SK-N-SH (cell line): Measurements from ENCODE around the gene SLC50A1. TPM values are rescaled to one million over a fixed set of nuclear protein-coding genes. Genes with fewer than 3 reads are reported as not detected.

Experiments used
- CTCF ChIA-PET: fragments of 300-600, 350-600 bp; formaldehyde crosslinking; extraction: SDS; loops from one replicate; lab custom pipeline; 2021; lab: Yijun Ruan, JAX
- POLR2A ChIA-PET: fragments of 350-600 bp; sonication (Branson Sonifier 250); formaldehyde crosslinking; extraction: SDS; loops from one replicate; lab custom pipeline; 2020; ENCODE audit warnings: antibody characterized with exemption, inconsistent platforms; lab: Yijun Ruan, JAX
- DNase-seq: peaks from one replicate; pipeline ENCODE4 v3.0.0; 2012
- H2AFZ ChIP-seq: fragments of 200-600 bp; sonication (generic); 2 replicates; pipeline ENCODE4 v1.8.1; 2016; ENCODE audit warnings: antibody characterized with exemption, mild to moderate bottlenecking, low read depth
- H3F3A ChIP-seq: fragments of 200-600 bp; sonication (generic); replicated peaks from 2 replicates; pipeline ENCODE3; 2016; ENCODE audit warnings: antibody characterized with exemption, mild to moderate bottlenecking; ENCODE audit not compliant: insufficient read depth
- H3K27ac ChIP-seq, 2 experiments: fragments of 200-500 bp in 1 of 2; fragments of 200-600 bp in 1 of 2; sonication (Bioruptor generic) in 1 of 2; sonication (generic), shearing (Covaris generic) in 1 of 2; 2 replicates each; pipeline versions ENCODE4 v1.5.1 to v1.6.1; 2014 to 2016; ENCODE audit warnings: low read depth in 2 of 2, inconsistent platforms in 1 of 2, low read length in 1 of 2, mild to moderate bottlenecking in 1 of 2, mixed read lengths in 1 of 2
- H3K27me3 ChIP-seq: fragments of 200-600 bp; sonication (generic), shearing (Covaris generic); 2 replicates; pipeline ENCODE4 v1.6.1; 2016; ENCODE audit warnings: mixed run types; ENCODE audit not compliant: insufficient read depth
- H3K36me3 ChIP-seq, 2 experiments: fragments of 200-500 bp in 1 of 2; fragments of 200-600 bp in 1 of 2; sonication (Bioruptor generic) in 1 of 2; sonication (generic) in 1 of 2; replicated peaks in 1 of 2; 2 replicates each; pipeline versions ENCODE3 to v1.5.1; 2014 to 2016; ENCODE audit warnings: low read length in 1 of 2, mild to moderate bottlenecking in 1 of 2; ENCODE audit not compliant: insufficient read depth in 2 of 2, control insufficient read depth in 1 of 2
- H3K4me1 ChIP-seq, 2 experiments: fragments of 200-500 bp in 1 of 2; fragments of 200-600 bp in 1 of 2; sonication (Bioruptor generic) in 1 of 2; sonication (generic), shearing (Covaris generic) in 1 of 2; 2 replicates each; pipeline versions ENCODE4 v1.5.1 to v1.6.1; 2014 to 2016; ENCODE audit warnings: low read depth in 1 of 2, low read length in 1 of 2, mixed run types in 1 of 2; ENCODE audit not compliant: insufficient read depth in 2 of 2, control insufficient read depth in 1 of 2
- H3K4me2 ChIP-seq: fragments of 200-600 bp; sonication (generic), shearing (Covaris generic); 2 replicates; pipeline ENCODE4 v1.6.1; 2017; ENCODE audit warnings: mixed run types
- H3K4me3 ChIP-seq, 2 experiments: fragments of 200-500 bp in 1 of 2; fragments of 200-600 bp in 1 of 2; sonication (Bioruptor generic) in 1 of 2; sonication (generic), shearing (Covaris generic) in 1 of 2; 2 replicates each; pipeline versions ENCODE4 v1.5.1 to v1.8.1; 2014 to 2016; ENCODE audit warnings: low read depth in 2 of 2, inconsistent platforms in 1 of 2, low read length in 1 of 2, mild to moderate bottlenecking in 1 of 2, mixed read lengths in 1 of 2, moderate library complexity in 1 of 2
- H3K79me2 ChIP-seq: fragments of 200-600 bp; sonication (generic); 2 replicates; pipeline ENCODE4 v1.8.1; 2017; ENCODE audit warnings: mild to moderate bottlenecking; ENCODE audit not compliant: insufficient read depth
- H3K9ac ChIP-seq: fragments of 200-600 bp; sonication (generic); 2 replicates; pipeline ENCODE4 v1.6.1; 2017; ENCODE audit warnings: mixed run types
- H3K9me2 ChIP-seq: fragments of 200-600 bp; sonication (generic); 2 replicates; pipeline ENCODE4 v1.6.1; 2017; ENCODE audit warnings: mixed run types
- H3K9me3 ChIP-seq: fragments of 200-600 bp; sonication (generic); 2 replicates; pipeline ENCODE4 v1.6.1; 2017; ENCODE audit warnings: mixed run types, mild to moderate bottlenecking, moderate library complexity
- H4K20me1 ChIP-seq: fragments of 200-600 bp; sonication (generic); 2 replicates; pipeline ENCODE4 v1.6.1; 2017; ENCODE audit warnings: mild to moderate bottlenecking, mixed run types; ENCODE audit not compliant: insufficient read depth
- CHD2 ChIP-seq: fragments of 150-350 bp; IDR thresholded peaks from 2 replicates; pipeline ENCODE4 v1.6.1; 2018; ENCODE audit warnings: low read length; ENCODE audit not compliant: partially characterized antibody
- ELF1 ChIP-seq: IDR thresholded peaks from 2 replicates; pipeline ENCODE4 v1.4.0; 2012
- EP300 ChIP-seq, 2 experiments: IDR thresholded peaks; 2 replicates each; pipeline versions ENCODE4 v1.4.0 to v1.6.1; 2012; ENCODE audit warnings: borderline replicate concordance in 1 of 2, low read depth in 1 of 2, low read length in 1 of 2
- EZH2phosphoT487 ChIP-seq: fragments of 200-600 bp; sonication (generic); IDR thresholded peaks from 2 replicates; pipeline ENCODE4 v1.6.1; 2017; ENCODE audit warnings: low read depth, mixed run types, mild to moderate bottlenecking, antibody characterized with exemption, moderate library complexity, borderline replicate concordance
- GABPA ChIP-seq: IDR thresholded peaks from 2 replicates; pipeline ENCODE4 v1.4.0; 2012; ENCODE audit warnings: low read depth, mild to moderate bottlenecking
- JUND ChIP-seq: IDR thresholded peaks from 2 replicates; pipeline ENCODE4 v1.4.0; 2012
- MAX ChIP-seq: IDR thresholded peaks from 2 replicates; pipeline ENCODE4 v1.4.0; 2012; ENCODE audit warnings: low read depth
- MEF2A ChIP-seq: IDR thresholded peaks from 2 replicates; pipeline ENCODE4 v1.4.0; 2012; ENCODE audit warnings: low read depth, borderline replicate concordance
- MXI1 ChIP-seq: IDR thresholded peaks from 2 replicates; pipeline ENCODE4 v1.6.1; 2012; ENCODE audit warnings: mild to moderate bottlenecking, low read depth, low read length, improper control_type of control experiment
- NFIC ChIP-seq: IDR thresholded peaks from 2 replicates; pipeline ENCODE4 v1.4.0; 2012; ENCODE audit warnings: borderline replicate concordance
- NRF1 ChIP-seq: IDR thresholded peaks from 2 replicates; pipeline ENCODE4 v1.6.1; 2012; ENCODE audit warnings: low read depth, mild to moderate bottlenecking, low read length
- POLR2AphosphoS5 ChIP-seq: IDR thresholded peaks from 2 replicates; pipeline ENCODE4 v1.6.1; 2012; ENCODE audit warnings: low read depth, low read length
- RAD21 ChIP-seq: IDR thresholded peaks from 2 replicates; pipeline ENCODE4 v1.6.1; 2012; ENCODE audit warnings: mild to moderate bottlenecking, low read length
- RXRA ChIP-seq: IDR thresholded peaks from 2 replicates; pipeline ENCODE4 v1.4.0; 2012; ENCODE audit warnings: low read depth, mild to moderate bottlenecking, borderline replicate concordance
- SIN3A ChIP-seq: IDR thresholded peaks from 2 replicates; pipeline ENCODE4 v1.6.1; 2012; ENCODE audit warnings: low read depth, mild to moderate bottlenecking, low read length, moderate library complexity, borderline replicate concordance
- SMC3 ChIP-seq: IDR thresholded peaks from 2 replicates; pipeline ENCODE4 v1.6.1; 2012; ENCODE audit warnings: low read depth, low read length, improper control_type of control experiment
- TCF12 ChIP-seq: IDR thresholded peaks from 2 replicates; pipeline ENCODE4 v1.4.0; 2012
- TEAD4 ChIP-seq: IDR thresholded peaks from 2 replicates; pipeline ENCODE4 v1.4.0; 2012; ENCODE audit warnings: mild to moderate bottlenecking, borderline replicate concordance; ENCODE audit not compliant: insufficient read depth
- WGBS: methylation state at CpG from one replicate; pipeline ENCODE4 v1.1.6; 2017; ENCODE audit warnings: low lambda C conversion rate; 5-methylcytosine and 5-hydroxymethylcytosine counted together
- polyA plus RNA-seq, 3 experiments: library from polyadenylated mRNA; depleted of rRNA; stranded (reverse); fragments of >200 nt; gene quantifications; 2 replicates each; pipeline ENCODE4 v1.2.3, GENCODE V29; 2012
- TF ChIP-seq, protein P1 (sequence below): IDR thresholded peaks from 2 replicates; pipeline ENCODE4 v1.6.1; 2012; ENCODE audit warnings: mild to moderate bottlenecking, low read depth, low read length, moderate library complexity
- TF ChIP-seq, protein P2 (sequence below): IDR thresholded peaks from 2 replicates; pipeline ENCODE4; 2012

Gene SLC50A1
- polyA plus RNA-seq, 1 of the 3 experiments (the other 2 are of a cell fraction) = 58.4 TPM

DNA sequence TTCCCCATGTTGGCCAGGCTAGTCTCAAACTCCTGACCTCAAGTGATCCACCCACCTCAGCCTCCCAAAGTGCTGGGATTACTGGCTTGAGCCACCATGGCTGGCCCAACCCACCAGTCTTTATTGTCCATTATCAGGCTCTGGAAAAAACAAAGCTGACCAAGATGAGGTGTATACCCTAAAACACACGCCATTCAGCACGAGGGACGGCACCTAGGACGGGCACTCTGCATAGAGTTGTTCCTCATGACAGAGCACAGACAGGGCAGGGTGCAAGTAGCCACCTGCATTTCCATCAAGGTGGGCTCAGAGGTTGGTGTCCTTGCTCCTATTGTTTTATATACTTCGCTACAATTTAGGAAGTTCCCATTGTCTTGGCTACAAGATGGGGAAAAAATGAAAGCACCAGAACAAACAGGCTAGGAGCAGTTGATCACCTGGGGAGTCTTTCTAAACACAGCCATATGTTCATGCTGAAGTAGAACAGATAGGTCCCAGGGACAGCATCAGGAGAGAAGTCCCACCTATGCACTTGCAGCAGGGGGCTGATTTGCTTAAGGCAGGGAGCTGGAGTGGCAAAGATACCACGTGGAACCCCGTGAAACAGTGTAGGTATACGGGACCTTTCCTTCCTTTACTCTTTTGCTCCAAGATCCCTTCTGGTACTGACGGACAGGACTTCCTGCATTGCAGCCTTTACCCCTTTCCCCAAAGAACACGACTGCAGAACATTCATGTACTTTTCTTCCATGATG lies 33.0 kb downstream of the SLC50A1 start:
- Histone ChIP-seq H3K27ac (no peak overlapping the region), H3F3A (peaks cover 36% of the 10 kb centered on the region), H3K27me3 (no peaks in the 10 kb centered on the region), H3K4me2 (no peak overlapping the region), H3K79me2 (peaks cover 29% of the 10 kb centered on the region), H3K9me2 (no peaks in the 10 kb centered on the region), H2AFZ (no peak overlapping the region), H3K36me3 (peaks cover 16% of the 10 kb centered on the region in 2 experiments), H4K20me1 (no peaks in the 10 kb centered on the region), H3K9ac (no peak overlapping the region), H3K9me3 (no peaks in the 10 kb centered on the region), H3K4me1 (peaks cover 0 to 16% of the 10 kb centered on the region in 2 experiments; a peak in 3 of 4 replicates), H3K4me3 (no peak overlapping the region)
- no peak for DNase-seq
- 91% methylated on average over 9 of the region's 10 CpGs for WGBS
- POLR2A ChIA-PET = interaction anchor here (1.5 to 1.7 kb wide), 2 partner anchors 33 to 77 kb away, joined by 5 to 6 read pairs; partner anchors contain the start of gene SLC50A1
- CTCF ChIA-PET = interaction anchor here (1.0 to 14.8 kb wide), 34 partner anchors 9 to 157 kb away, joined by 3 to 496 read pairs (median 6); partner anchors contain the start of genes ADAM15, DPM3, EFNA1 and SLC50A1
- no peak for TF ChIP-seq CHD2
- no peak for TF ChIP-seq GABPA
- TF ChIP-seq RAD21 = no peak
- TF ChIP-seq, protein P1, sequence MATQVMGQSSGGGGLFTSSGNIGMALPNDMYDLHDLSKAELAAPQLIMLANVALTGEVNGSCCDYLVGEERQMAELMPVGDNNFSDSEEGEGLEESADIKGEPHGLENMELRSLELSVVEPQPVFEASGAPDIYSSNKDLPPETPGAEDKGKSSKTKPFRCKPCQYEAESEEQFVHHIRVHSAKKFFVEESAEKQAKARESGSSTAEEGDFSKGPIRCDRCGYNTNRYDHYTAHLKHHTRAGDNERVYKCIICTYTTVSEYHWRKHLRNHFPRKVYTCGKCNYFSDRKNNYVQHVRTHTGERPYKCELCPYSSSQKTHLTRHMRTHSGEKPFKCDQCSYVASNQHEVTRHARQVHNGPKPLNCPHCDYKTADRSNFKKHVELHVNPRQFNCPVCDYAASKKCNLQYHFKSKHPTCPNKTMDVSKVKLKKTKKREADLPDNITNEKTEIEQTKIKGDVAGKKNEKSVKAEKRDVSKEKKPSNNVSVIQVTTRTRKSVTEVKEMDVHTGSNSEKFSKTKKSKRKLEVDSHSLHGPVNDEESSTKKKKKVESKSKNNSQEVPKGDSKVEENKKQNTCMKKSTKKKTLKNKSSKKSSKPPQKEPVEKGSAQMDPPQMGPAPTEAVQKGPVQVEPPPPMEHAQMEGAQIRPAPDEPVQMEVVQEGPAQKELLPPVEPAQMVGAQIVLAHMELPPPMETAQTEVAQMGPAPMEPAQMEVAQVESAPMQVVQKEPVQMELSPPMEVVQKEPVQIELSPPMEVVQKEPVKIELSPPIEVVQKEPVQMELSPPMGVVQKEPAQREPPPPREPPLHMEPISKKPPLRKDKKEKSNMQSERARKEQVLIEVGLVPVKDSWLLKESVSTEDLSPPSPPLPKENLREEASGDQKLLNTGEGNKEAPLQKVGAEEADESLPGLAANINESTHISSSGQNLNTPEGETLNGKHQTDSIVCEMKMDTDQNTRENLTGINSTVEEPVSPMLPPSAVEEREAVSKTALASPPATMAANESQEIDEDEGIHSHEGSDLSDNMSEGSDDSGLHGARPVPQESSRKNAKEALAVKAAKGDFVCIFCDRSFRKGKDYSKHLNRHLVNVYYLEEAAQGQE = no peak
- TF ChIP-seq SIN3A = no peak
- no peak for TF ChIP-seq RXRA
- no peak for TF ChIP-seq ELF1
- TF ChIP-seq MXI1 = no peak
- no peak for TF ChIP-seq NRF1
- no peak for TF ChIP-seq EP300 (IDR thresholded peaks at IDR 0.05; ENCODE audit: borderline replicate concordance in 1 of 2, low read depth in 1 of 2, low read length in 1 of 2)
- TF ChIP-seq SMC3 = no peak
- no peak for TF ChIP-seq EZH2phosphoT487
- TF ChIP-seq JUND = no peak
- TF ChIP-seq NFIC = no peak
- TF ChIP-seq MEF2A = no peak
- TF ChIP-seq TEAD4 = no peak
- TF ChIP-seq, protein P2, sequence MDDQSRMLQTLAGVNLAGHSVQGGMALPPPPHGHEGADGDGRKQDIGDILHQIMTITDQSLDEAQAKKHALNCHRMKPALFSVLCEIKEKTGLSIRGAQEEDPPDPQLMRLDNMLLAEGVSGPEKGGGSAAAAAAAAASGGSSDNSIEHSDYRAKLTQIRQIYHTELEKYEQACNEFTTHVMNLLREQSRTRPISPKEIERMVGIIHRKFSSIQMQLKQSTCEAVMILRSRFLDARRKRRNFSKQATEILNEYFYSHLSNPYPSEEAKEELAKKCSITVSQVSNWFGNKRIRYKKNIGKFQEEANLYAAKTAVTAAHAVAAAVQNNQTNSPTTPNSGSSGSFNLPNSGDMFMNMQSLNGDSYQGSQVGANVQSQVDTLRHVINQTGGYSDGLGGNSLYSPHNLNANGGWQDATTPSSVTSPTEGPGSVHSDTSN = no peak
- TF ChIP-seq TCF12 = no peak
- no peak for TF ChIP-seq MAX
- no peak for TF ChIP-seq POLR2AphosphoS5
- TF ChIP-seq, all 33 proteins: peak for 0
